D721Med (cell line): ENCODE data around the gene NFILZ.

ENCODE experiments used
- DNase-seq: peaks from one replicate; pipeline ENCODE4 v3.0.0; 2011; ENCODE audit warnings: low spot score; ENCODE audit not compliant: insufficient read length
- FAIRE-seq: peaks from 2 replicates; lab custom pipeline; 2011; peaks lifted over from hg19 to GRCh38; lab: Jason Lieb, UNC
- CTCF ChIP-seq: IDR thresholded peaks from 2 replicates; pipeline ENCODE4 v1.5.1; 2012; ENCODE audit warnings: mild to moderate bottlenecking, control low read depth; ENCODE audit not compliant: insufficient read depth; ENCODE audit errors: missing control alignments

Gene NFILZ

GRCh38 chr19:8662263-8662662 is 31.8 kb downstream of the NFILZ start:
- no peak for DNase-seq
- no peak for FAIRE-seq
- no peak for TF ChIP-seq CTCF

- FAIRE-seq, result no peak
- no peak for TF ChIP-seq CTCF
- no peak for DNase-seq
These were observed 33.7 kb downstream of the NFILZ start for GRCh38 chr19:8663920-8664670.

- FAIRE-seq, result no peak
- DNase-seq, result no peak
- TF ChIP-seq CTCF, result no peak
These were observed 34.2 kb downstream of the NFILZ start for GRCh38 chr19:8664671-8665057.

GRCh38 chr19:8665468-8666213 is 35.2 kb downstream of the NFILZ start:
- DNase-seq (no peak), FAIRE-seq (no peak)
- TF ChIP-seq CTCF, result no peak

- TF ChIP-seq CTCF, result no peak
- no peak for FAIRE-seq
- DNase-seq, result no peak
These were observed 36.5 kb downstream of the NFILZ start for GRCh38 chr19:8666814-8667405.

- DNase-seq (no peak), FAIRE-seq (no peak)
- TF ChIP-seq CTCF, result no peak
These were observed 43.0 kb downstream of the NFILZ start for GRCh38 chr19:8673276-8673891.

- DNase-seq (no peak), FAIRE-seq (no peak)
- no peak for TF ChIP-seq CTCF
These were observed 44.6 kb downstream of the NFILZ start for GRCh38 chr19:8675066-8675465.
